ENCODE data around the gene PLEKHA1.

DNA sequence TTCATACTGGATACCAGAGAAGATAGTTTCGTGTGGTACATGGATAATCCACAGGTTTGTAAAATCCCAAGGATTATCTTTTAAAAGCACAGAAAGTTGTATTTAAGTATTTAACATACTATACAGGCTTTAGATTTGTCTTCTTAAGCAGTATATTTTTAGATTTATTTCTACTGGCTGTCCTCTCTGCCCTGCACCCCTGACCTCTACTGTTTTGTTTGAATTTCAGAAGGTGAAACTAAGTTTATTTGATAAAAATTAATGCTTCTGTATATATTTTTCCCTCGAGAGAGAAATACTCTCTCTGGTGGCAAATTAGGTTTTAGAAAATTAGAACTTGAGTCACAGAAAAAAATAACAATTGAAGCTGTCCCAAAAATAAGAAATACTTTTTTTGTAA, 18.8 kb downstream of the PLEKHA1 start:
- TF ChIP-seq SIN3A (IDR thresholded peaks at IDR 0.05; ENCODE audit: borderline replicate concordance, insufficient read depth, low read length) (no peak), POLR2AphosphoS5 (IDR thresholded peaks at IDR 0.05; ENCODE audit: low read depth, low read length) (no peak), TAF1 (IDR thresholded peaks at IDR 0.05; ENCODE audit: borderline replicate concordance, insufficient read depth, low read length) (no peak), FOXP2 (optimal IDR thresholded peaks at IDR 0.05; ENCODE audit: borderline replicate concordance, extremely low read depth, extremely low read length, insufficient read depth) (no peak), REST (IDR thresholded peaks at IDR 0.05; ENCODE audit: insufficient read depth in 1 of 2, low read depth in 2 of 2, low read length in 2 of 2) (no peak)

Measured in PFSK-1 (cell line).